HG02884 (cell line): ENCODE data around the gene FBXW9.
"Not testable (repeated sequence)": the region's sequence is repeated elsewhere in the genome, so short reads cannot be mapped to it uniquely, and the experiment has no call there.

ENCODE experiments used
- ATAC-seq: cut with Tn5 transposase; IDR thresholded peaks from one replicate; pipeline ENCODE4 v1.9.1; 2021; ENCODE audit warnings: mild to moderate bottlenecking, moderate library complexity; ENCODE audit not compliant: unreplicated experiment

FBXW9 gene

DNA sequence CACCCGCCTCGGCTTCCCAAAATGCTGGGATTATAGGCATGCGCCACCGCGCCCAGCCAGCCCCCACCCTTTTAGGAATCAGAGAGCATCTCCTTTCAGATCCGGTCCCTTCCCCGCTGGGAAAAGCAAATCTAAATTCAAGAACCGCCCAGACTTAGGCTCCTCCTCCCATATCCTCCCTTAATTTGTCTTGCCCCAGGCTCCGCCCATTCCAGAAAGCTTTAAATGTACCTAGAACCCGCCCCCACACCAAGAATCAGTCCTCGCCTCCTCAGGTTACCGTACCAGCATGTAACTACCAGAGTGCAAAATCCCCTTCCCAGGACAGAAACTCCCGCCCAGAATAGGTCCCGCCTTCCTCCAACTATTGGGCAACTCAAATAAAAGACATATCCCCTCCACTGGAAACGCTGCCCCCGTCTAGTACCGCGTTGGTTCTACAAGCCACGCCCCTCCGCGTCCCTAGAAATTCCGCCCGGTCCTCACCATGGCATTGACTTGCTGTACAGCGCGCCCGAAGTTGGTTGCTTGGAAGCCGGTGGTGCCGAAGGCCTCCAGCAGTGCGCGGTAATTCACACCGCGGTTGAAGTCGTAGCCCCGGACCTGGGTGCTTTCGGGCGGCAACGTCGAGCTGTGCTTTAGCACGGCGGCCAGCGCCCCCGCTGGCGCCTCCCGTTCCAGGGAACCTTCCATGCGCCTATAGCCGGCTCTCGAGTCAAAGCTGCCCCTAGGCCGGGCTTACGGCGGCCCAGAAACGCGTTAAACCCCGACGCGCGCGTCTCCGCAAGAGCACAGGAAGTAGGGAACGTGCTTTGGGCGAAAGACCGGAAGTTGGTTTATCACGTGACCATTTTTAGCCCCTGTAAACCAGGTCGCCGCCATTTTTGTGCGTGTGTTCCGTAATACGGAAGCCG is 15.1 kb downstream of the FBXW9 start, which contains the start of gene DHPS:
TSS of gene DHPS (minus strand) at position 807 of the 914 bp plus-strand sequence. CDS start at position 693, 114 bp downstream.
- ATAC-seq: peak; percentile 54

- ATAC-seq: no peak
Observed at GRCh38 chr19:12680034-12680433, 16.4 kb downstream of the FBXW9 start.

- ATAC-seq: not testable (repeated sequence)
Observed at GRCh38 chr19:12678039-12678438, 18.4 kb downstream of the FBXW9 start.

- no peak for ATAC-seq
Observed at GRCh38 chr19:12676928-12677327, 19.5 kb downstream of the FBXW9 start.

GRCh38 chr19:12676384-12676792 is 20.0 kb downstream of the FBXW9 start:
- no peak for ATAC-seq

DNA sequence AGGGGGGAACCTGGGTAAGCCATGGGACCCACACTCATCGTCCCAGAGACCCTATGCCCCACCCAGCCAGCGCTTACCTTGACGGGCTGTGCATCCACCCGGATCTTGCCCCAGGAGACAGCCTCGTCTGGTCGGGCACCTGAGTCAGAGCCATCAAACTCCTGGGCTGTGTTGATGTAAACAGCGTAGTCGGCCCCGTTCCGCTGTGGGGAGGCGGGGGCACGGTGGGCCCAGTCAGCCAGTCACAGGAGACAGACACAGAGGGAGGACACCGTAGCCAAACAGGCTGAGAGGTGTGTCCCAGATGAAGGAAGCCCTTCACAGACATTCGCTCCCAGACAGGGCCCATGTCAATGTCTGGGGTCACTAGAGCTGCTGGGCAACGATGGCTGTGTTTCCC is 20.5 kb downstream of the FBXW9 start:
- ATAC-seq: no peak

DNA sequence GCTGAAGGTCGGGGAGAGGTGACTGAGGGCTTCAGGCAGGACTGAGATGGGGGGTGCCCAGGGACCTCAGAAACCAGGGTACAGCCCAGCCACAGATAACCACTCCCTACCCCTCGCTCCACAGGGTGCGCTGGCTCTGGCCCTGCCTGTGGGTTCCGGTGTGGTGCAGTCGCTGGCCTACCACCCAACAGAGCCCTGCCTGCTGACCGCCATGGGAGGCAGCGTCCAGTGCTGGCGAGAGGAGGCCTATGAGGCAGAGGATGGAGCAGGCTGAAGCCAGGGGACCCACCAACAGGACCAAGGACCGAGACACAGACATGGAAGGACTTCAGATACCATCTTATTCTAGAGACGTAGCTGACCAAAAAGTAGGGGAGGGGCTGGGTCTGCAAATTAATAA is 21.0 kb downstream of the FBXW9 start:
- no peak for ATAC-seq

DNA sequence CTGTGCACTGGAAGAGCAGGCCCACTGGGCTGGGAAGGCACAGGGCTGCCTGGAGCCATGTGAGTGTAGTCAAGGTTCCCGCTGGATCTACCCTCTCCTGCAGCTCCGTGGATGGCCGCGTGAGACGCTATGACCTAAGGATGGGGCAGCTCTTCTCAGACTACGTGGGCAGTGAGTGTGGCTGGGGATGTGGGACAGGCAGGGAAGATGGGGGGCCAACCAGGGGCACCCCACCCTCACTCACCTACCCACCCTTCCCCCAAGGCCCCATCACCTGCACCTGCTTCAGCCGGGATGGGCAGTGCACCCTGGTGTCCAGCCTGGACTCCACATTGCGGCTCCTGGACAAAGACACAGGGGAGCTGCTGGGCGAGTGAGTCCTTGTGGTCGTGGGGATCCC is 23.7 kb downstream of the FBXW9 start:
- ATAC-seq: no peak

GRCh38 chr19:12670159-12670928 is 26.1 kb downstream of the FBXW9 start:
- ATAC-seq: no peak

GRCh38 chr19:12669270-12670158 is 26.9 kb downstream of the FBXW9 start:
- no peak for ATAC-seq

DNA sequence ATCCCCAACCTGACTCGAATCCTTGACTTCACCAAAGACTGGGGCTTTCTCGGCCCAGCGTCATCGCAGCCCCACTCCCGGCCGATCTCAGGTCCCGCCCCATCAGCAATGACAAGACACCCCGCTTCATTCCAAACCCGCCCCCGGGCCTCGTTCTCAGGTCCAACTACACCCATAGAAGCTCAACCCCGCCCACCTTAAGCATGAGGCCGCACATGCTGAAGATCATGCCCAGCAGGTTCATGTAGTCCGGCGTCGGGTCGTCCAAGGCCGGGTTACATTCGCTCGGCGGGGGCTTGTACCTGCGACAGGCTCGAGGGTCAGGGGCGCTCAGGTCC is 27.5 kb downstream of the FBXW9 start:
- no peak for ATAC-seq

DNA sequence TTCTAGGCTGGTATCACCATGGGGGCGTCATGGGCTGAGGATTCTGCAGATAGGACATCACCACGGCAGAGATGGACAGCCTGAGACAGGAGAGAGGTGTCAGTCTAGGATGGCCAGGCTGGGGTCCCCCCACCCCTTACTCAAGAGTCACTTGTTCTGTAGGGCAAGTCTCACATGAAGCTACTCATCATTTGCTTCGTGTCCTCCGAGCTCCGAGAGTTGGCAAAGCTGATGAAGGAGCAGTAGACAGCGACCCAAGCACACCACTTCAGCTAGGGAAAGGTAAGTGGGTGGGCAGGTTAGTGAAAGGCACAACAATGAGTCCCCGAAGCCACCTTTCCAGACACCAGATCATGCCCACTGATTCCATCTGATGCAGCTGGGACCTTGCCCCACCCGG is 28.1 kb downstream of the FBXW9 start:
- no peak for ATAC-seq

GRCh38 chr19:12667731-12668302 is 28.6 kb downstream of the FBXW9 start:
- ATAC-seq: no peak

DNA sequence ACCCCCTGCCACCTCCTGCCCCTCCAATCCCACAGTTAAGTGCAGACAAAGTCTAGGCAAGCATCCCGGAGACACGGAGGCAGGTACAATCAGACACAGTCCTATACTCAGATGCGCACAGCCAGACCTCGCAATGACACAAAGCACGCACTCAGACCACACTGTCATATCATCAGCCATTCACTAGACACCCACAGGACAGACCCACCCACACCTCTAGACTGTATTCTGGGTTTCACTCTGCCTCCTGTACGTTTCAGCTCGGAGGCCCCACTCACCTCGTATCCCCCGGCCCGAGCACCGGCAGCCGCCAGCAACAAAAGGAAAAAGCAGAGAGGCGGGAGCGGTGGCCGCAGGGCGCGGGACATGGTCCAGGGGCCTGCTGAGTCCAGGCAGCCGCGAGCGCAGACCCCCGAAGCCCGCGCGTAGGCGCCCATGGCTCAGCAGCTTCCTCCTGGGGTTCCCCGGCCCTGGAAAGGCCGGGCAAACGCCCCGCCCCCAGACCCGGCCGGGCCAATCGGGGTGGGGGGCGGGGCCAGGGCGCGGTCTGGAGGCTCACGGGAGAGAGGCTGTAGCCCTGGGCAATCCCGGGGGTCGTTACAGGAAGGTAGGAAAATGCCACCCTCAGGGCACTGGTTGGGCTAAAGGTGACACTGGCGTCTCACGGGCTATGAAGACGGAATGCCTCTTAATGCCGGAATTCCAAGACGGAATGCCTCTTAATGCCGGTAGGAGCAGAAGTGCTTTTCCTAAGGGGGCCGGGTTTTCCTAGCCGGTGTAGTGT is 30.0 kb downstream of the FBXW9 start, which contains the start of the genes MAN2B1 and WDR83:
TSS of gene MAN2B1 (minus strand) at position 478 of the 784 bp plus-strand sequence. CDS start at position 437, 41 bp downstream.
TSS of gene WDR83 (plus strand) at position 543 of the 784 bp plus-strand sequence. CDS start 2,984 bp downstream, outside the sequence.
- no peak for ATAC-seq

GRCh38 chr19:12665671-12666264 is 30.7 kb downstream of the FBXW9 start:
- ATAC-seq: no peak

- no peak for ATAC-seq
Observed at GRCh38 chr19:12665281-12665573, 31.2 kb downstream of the FBXW9 start.

DNA sequence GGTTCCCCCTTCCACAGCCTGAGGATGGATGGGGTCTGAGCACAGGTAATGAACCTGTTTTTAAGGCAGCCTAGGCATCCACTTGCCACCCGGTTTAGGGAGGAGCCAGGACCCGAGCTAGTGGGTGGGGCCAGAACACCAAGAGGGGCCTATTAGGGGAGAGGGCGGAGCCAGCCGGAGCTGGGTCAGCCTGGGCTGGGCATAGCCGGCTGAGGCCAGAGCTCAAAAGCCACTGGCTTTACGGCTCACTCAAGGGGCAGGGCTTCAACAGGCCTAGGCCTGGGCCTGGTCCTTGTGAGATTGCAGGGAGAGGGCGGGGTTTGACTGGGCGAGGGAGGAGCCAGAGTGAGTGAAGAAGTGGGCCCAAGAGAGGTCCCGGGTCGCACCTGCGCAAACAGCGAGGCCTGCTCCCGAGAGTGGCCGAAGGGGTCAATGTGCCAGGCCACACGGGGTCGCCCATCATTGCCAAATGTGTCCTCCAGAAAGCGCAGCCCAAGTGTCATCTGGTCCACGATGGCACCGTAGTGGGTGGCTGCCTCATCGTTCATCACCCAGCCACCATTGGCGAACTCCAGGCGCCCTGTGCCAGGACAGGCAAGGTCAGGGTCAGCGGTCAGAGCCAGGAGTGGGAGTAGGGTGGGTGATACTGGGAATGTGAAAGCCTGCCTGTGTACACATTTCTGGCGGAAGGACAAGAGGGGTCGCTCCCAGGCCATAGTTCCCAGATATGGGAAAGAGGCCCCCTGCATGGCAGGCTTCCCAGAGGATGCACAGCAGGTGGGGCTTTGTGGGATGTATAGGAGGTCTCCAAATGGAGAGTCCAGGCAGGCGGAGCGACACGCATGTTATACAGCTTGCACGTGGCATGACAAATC is 31.8 kb downstream of the FBXW9 start:
- ATAC-seq: no peak

DNA sequence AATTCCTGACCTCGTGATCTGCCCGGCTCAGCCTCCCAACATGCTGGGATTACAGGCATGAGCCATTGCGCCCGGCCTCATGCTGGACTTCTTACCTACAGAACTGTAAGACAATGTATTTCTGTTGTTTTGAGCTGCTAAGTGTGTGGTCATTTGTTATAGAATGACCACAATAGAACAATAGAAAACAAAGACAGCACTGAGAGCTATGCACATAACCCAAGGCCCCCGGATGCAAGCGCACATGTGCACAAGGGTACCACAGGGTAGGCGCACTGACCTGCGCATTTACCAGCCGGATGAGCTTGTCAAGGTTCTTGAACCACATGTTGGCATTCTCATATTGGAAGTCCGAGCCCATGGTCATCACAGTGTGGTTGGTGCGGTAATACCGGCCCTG is 35.5 kb downstream of the FBXW9 start:
- ATAC-seq: no peak
